Fibroblast of the aortic adventitia (primary cell): Measurements from ENCODE around the gene SREBF1. TPM values are rescaled to one million over a fixed set of nuclear protein-coding genes. Genes with fewer than 3 reads are reported as not detected.

Experiments
- DNase-seq: peaks from one replicate; pipeline ENCODE4 v3.0.0-alpha.2; 2010; ENCODE audit warnings: low read depth
- H3K4me3 ChIP-seq: 2 replicates; pipeline ENCODE4 v1.5.1; 2011; ENCODE audit warnings: low read depth, mild to moderate bottlenecking, control low read depth, low read length, moderate library complexity
- CTCF ChIP-seq: IDR thresholded peaks from 2 replicates; pipeline ENCODE4 v1.5.1; 2011; ENCODE audit warnings: mild to moderate bottlenecking, low read length, control low read depth, inconsistent platforms; ENCODE audit not compliant: insufficient read depth
- total RNA-seq: library from RNA; depleted of rRNA; stranded (reverse); fragments of >200 nt; gene quantifications from 2 replicates; pipeline ENCODE4 v1.2.3, GENCODE V29; 2012; ENCODE audit warnings: low replicate concordance

The SREBF1 gene
- total RNA-seq, 1 donor, result 48.7 TPM

- peak; percentile 90 for DNase-seq
- peak overlapping the region; percentile 92 for H3K4me3 ChIP-seq
- TF ChIP-seq CTCF, result no peak
These were observed 615 bp upstream of the SREBF1 start for GRCh38 chr17:17837380-17837821.

GRCh38 chr17:17836250-17836817, 452 bp downstream of the SREBF1 start:
- TF ChIP-seq CTCF, result no peak
- peak; percentile 92 for DNase-seq
- H3K4me3 ChIP-seq, result peak overlapping the region; percentile 92

- no peak for DNase-seq
- TF ChIP-seq CTCF, result no peak
- peak overlapping the region; percentile 92 for H3K4me3 ChIP-seq
These were observed 1.2 kb downstream of the SREBF1 start for GRCh38 chr17:17835415-17836249.

GRCh38 chr17:17834974-17835373, 1.8 kb downstream of the SREBF1 start:
- no peak for DNase-seq
- TF ChIP-seq CTCF, result no peak
- peak overlapping the region; percentile 92 for H3K4me3 ChIP-seq

- no peak overlapping the region for H3K4me3 ChIP-seq
- TF ChIP-seq CTCF, result no peak
- no peak for DNase-seq
These were observed 3.0 kb downstream of the SREBF1 start for GRCh38 chr17:17833658-17834357.

GRCh38 chr17:17832032-17832363, 4.8 kb downstream of the SREBF1 start:
- no peak for TF ChIP-seq CTCF
- DNase-seq, result no peak
- no peak overlapping the region for H3K4me3 ChIP-seq
